Measurements from ENCODE around the gene PPP5C.
"Not testable (repeated sequence)": the region's sequence is repeated elsewhere in the genome, so short reads cannot be mapped to it uniquely, and the experiment has no call there.

PPP5C gene

GRCh38 chr19:46385636-46386035, 38.7 kb downstream of the PPP5C start:
- DNase-seq (ENCODE audit: low read depth in 3 of 3), result no peak

- no peak for DNase-seq (ENCODE audit: low read depth in 3 of 3)
Observed at GRCh38 chr19:46386151-46386550, 39.3 kb downstream of the PPP5C start.

- no peak for DNase-seq (ENCODE audit: low read depth in 3 of 3)
Observed at GRCh38 chr19:46386996-46387712, 40.3 kb downstream of the PPP5C start.

- no peak for DNase-seq (ENCODE audit: low read depth in 3 of 3)
Observed at GRCh38 chr19:46387713-46388130, 40.8 kb downstream of the PPP5C start.

- DNase-seq (ENCODE audit: low read depth in 3 of 3), result no peak
Observed at GRCh38 chr19:46388311-46389095, 41.6 kb downstream of the PPP5C start.

- no peak for DNase-seq (ENCODE audit: low read depth in 3 of 3)
Observed at GRCh38 chr19:46390121-46390858, 43.4 kb downstream of the PPP5C start.

- no peak for DNase-seq (ENCODE audit: low read depth in 3 of 3)
Observed at GRCh38 chr19:46390866-46391265, 44.0 kb downstream of the PPP5C start.

GRCh38 chr19:46391296-46392251, 44.7 kb downstream of the PPP5C start:
- no peak for DNase-seq (ENCODE audit: low read depth in 3 of 3)

- no peak for DNase-seq (ENCODE audit: low read depth in 3 of 3)
Observed at GRCh38 chr19:46392252-46392801, 45.4 kb downstream of the PPP5C start.

- no peak for DNase-seq (ENCODE audit: low read depth in 3 of 3)
Observed at GRCh38 chr19:46392837-46393236, 46.0 kb downstream of the PPP5C start.

GRCh38 chr19:46393456-46394401, 46.8 kb downstream of the PPP5C start:
- DNase-seq (ENCODE audit: low read depth in 3 of 3), result no peak

GRCh38 chr19:46394402-46394797, 47.5 kb downstream of the PPP5C start:
- DNase-seq (ENCODE audit: low read depth in 3 of 3), result no peak

GRCh38 chr19:46397801-46398479, 51.1 kb downstream of the PPP5C start:
- DNase-seq (ENCODE audit: low read depth in 3 of 3), result not testable (repeated sequence)

- no peak for DNase-seq (ENCODE audit: low read depth in 3 of 3)
Observed at GRCh38 chr19:46402725-46403124, 55.8 kb downstream of the PPP5C start.

GRCh38 chr19:46404055-46404752, 57.3 kb downstream of the PPP5C start:
- no peak for DNase-seq (ENCODE audit: low read depth in 3 of 3)

- no peak for DNase-seq (ENCODE audit: low read depth in 3 of 3)
Observed at GRCh38 chr19:46404753-46405468, 58.0 kb downstream of the PPP5C start.

GRCh38 chr19:46406976-46407375, 60.1 kb downstream of the PPP5C start:
- DNase-seq (ENCODE audit: low read depth in 3 of 3), result no peak
